OCI-LY3 (cell line): Measurements from ENCODE around the gene GRK3.

Experiments used
- H2AFZ ChIP-seq: fragments of 200-600, 300-600 bp; shearing (Covaris generic); 2 replicates; pipeline ENCODE4 v1.6.0; 2014; ENCODE audit warnings: antibody characterized with exemption, low read depth, low read length
- H3K27ac ChIP-seq: fragments of 200-600, 300-600 bp; sonication (generic); 2 replicates; pipeline ENCODE4 v1.5.1; 2014; ENCODE audit warnings: mild to moderate bottlenecking, low read length, moderate library complexity, mixed read lengths
- H3K27me3 ChIP-seq: fragments of 200-600, 300-600 bp; sonication (generic); 2 replicates; pipeline ENCODE4 v1.6.1; 2014; ENCODE audit warnings: low read depth, low read length, mixed read lengths
- H3K36me3 ChIP-seq: fragments of 200-600, 300-600 bp; sonication (generic); replicated peaks from 2 replicates; pipeline ENCODE3; 2014; ENCODE audit warnings: low read depth, low read length, mixed read lengths
- H3K4me1 ChIP-seq: fragments of 300-600, 200-600 bp; sonication (generic); 2 replicates; pipeline ENCODE4 v1.6.1; 2014; ENCODE audit warnings: low read length, mixed read lengths
- H3K4me2 ChIP-seq: fragments of 200-600, 300-600 bp; sonication (generic); 2 replicates; pipeline ENCODE4 v1.6.1; 2014; ENCODE audit warnings: low read length, mixed read lengths
- H3K4me3 ChIP-seq: fragments of 300-600, 200-600 bp; sonication (generic); 2 replicates; pipeline ENCODE4 v1.5.1; 2014; ENCODE audit warnings: antibody characterized with exemption, mild to moderate bottlenecking, low read length, moderate library complexity
- H3K79me2 ChIP-seq: fragments of 300-600, 200-600 bp; shearing (Covaris generic); 2 replicates; pipeline ENCODE4 v1.6.1; 2014; ENCODE audit warnings: mild to moderate bottlenecking, low read length, mixed read lengths
- H3K9ac ChIP-seq: fragments of 300-600, 200-600 bp; shearing (Covaris generic); 2 replicates; pipeline ENCODE4 v1.6.0; 2014; ENCODE audit warnings: mild to moderate bottlenecking, low read length, moderate library complexity
- H3K9me3 ChIP-seq: fragments of 200-600, 300-600 bp; shearing (Covaris generic); 2 replicates; pipeline ENCODE4 v1.6.1; 2014; ENCODE audit warnings: low read length, mixed read lengths; ENCODE audit not compliant: insufficient read depth
- H4K20me1 ChIP-seq: fragments of 200-600, 300-600 bp; sonication (generic); 2 replicates; pipeline ENCODE4 v1.6.1; 2016; ENCODE audit warnings: low read length, mixed read lengths; ENCODE audit not compliant: insufficient read depth
- CTCF ChIP-seq: fragments of 200-600, 300-600 bp; sonication (generic); IDR thresholded peaks from 2 replicates; pipeline ENCODE4 v1.5.1; 2014; ENCODE audit warnings: antibody characterized with exemption, low read length, low read depth
- EZH2phosphoT487 ChIP-seq: fragments of 200-600 bp; shearing (Covaris generic); IDR thresholded peaks from 2 replicates; pipeline ENCODE4 v1.6.1; 2018; ENCODE audit warnings: antibody characterized with exemption, mixed run types, low read depth

Gene GRK3

GRCh38 chr22:25741692-25742626, 177.5 kb downstream of the GRK3 start, which contains the start of gene MYO18B:
TSS of gene MYO18B (plus strand) at chr22:25742188. CDS start at chr22:25761093, 18,905 bp downstream.
- H3K9ac ChIP-seq = peak within 1 kb of the TSS; percentile 89
- no peaks in the 10 kb centered on the region for H3K9me3 ChIP-seq
- TF ChIP-seq EZH2phosphoT487 (no peak), CTCF (peak; percentile 15; the same call in 1 of the 2 replicates)
- peak within 1 kb of the TSS; percentile 86 for H3K4me3 ChIP-seq
- no peaks in the 10 kb centered on the region for H3K27me3 ChIP-seq
- H4K20me1 ChIP-seq = peaks cover 10% of the 10 kb centered on the region; the same call in 1 of the 2 replicates
- peaks cover 20% of the 10 kb centered on the region for H3K36me3 ChIP-seq
- H3K4me2 ChIP-seq = peak within 1 kb of the TSS; percentile 98
- peak within 1 kb of the TSS; percentile 74 for H3K27ac ChIP-seq
- peak within 1 kb of the TSS; percentile 73 for H2AFZ ChIP-seq
- peaks cover 57% of the 10 kb centered on the region for H3K79me2 ChIP-seq
- peaks cover 43% of the 10 kb centered on the region for H3K4me1 ChIP-seq

DNA sequence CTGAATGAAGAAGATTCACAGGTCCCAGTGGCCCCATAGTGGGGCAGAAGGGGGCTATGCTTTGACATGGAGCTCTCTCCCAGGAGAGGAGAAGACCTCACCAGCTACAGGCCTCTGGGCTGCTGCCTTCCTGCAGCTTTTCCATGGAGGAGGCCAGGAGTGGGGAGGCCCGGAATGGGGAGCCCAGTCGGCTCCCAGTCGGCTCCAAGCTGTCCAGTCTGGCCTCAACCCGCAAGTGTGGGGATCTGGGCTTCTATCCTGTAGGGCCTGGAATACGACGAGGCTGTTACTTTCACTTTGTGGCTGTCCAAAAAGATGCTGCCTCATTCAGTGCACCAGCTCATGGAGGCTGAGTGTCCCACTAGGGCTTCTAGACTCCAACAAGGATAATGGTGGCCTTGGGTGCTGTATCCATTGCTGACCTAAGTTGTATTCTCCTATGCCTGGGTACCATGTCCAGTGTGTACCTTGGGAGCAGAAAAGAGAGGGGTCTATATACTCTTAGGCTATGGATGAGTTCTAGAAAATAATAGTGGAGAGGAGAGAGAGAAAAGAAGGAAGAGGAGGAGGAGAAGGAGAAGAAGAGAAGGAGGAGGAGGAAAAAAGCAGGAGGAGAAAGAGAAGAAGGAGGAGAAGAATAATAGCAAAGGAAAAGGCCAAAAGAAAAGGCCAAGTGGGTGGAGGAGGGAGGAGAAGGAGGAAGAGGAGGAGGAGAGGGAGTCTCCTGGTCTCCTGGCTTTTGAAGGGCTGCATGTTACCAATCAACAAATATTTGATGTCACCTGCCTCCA, 178.6 kb downstream of the GRK3 start:
- H3K36me3 ChIP-seq = peaks cover 27% of the 10 kb centered on the region
- peak overlapping the region; percentile 98 for H3K4me2 ChIP-seq
- peak overlapping the region; percentile 89 for H3K9ac ChIP-seq
- peaks cover 54% of the 10 kb centered on the region for H3K4me1 ChIP-seq
- peak overlapping the region; percentile 86 for H3K4me3 ChIP-seq
- H4K20me1 ChIP-seq = peaks cover 10% of the 10 kb centered on the region; the same call in 1 of the 2 replicates
- TF ChIP-seq CTCF (no peak), EZH2phosphoT487 (no peak)
- no peak overlapping the region for H2AFZ ChIP-seq
- H3K79me2 ChIP-seq = peaks cover 69% of the 10 kb centered on the region
- peak overlapping the region; percentile 74 for H3K27ac ChIP-seq
- no peaks in the 10 kb centered on the region for H3K9me3 ChIP-seq
- H3K27me3 ChIP-seq = no peaks in the 10 kb centered on the region

DNA sequence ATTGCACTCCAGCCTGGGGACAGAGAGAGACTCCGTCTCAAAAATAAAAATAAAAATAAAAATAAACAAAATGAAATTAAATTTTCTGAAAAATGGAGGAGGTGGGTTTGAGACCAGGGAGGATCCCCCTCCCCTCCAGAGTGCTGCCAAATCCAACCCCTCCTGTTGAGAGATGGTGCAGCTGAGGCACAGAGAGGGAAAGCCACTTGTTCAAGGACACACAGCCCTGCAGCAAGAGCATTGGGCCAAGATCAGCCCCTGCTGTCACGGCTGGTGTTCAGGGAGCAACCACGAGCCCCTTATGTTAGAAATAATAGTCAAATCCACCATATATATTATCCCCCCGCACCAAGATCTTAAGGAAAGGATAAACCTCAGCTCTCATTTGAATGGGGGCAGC, 180.2 kb downstream of the GRK3 start:
- H3K27ac ChIP-seq = no peak overlapping the region
- peaks cover 10% of the 10 kb centered on the region; the same call in 1 of the 2 replicates for H4K20me1 ChIP-seq
- no peaks in the 10 kb centered on the region for H3K27me3 ChIP-seq
- no peak overlapping the region for H2AFZ ChIP-seq
- TF ChIP-seq EZH2phosphoT487 (no peak), CTCF (no peak)
- peaks cover 70% of the 10 kb centered on the region for H3K4me1 ChIP-seq
- H3K4me2 ChIP-seq = peak overlapping the region; percentile 91; the same call in 1 of the 2 replicates
- no peak overlapping the region for H3K9ac ChIP-seq
- peaks cover 30% of the 10 kb centered on the region for H3K36me3 ChIP-seq
- no peak overlapping the region for H3K4me3 ChIP-seq
- H3K9me3 ChIP-seq = no peaks in the 10 kb centered on the region
- H3K79me2 ChIP-seq = peaks cover 85% of the 10 kb centered on the region
